Measurements from ENCODE around the gene NXF3.
"Not testable (repeated sequence)": the region's sequence is repeated elsewhere in the genome, so short reads cannot be mapped to it uniquely, and the experiment has no call there.

Gene NXF3

GRCh38 chrX:103063918-103064434, 29.0 kb downstream of the NXF3 start, which contains the start of gene BEX1:
Gene BEX1 (minus strand): TSS chrX:103064171. CDS start chrX:103063274, 897 bp downstream.
- no peak for TF ChIP-seq CTCF (conservative IDR thresholded peaks at IDR 0.05; ENCODE audit: low read depth, low read length)
- peak; percentile 67 for DNase-seq (ENCODE audit: low read depth)
- H3K4me3 ChIP-seq (ENCODE audit: low read depth, low read length): peak within 1 kb of the TSS; percentile 54

- H3K4me3 ChIP-seq (ENCODE audit: low read depth, low read length): peak overlapping the region; percentile 54
- peak; percentile 3 for TF ChIP-seq CTCF (conservative IDR thresholded peaks at IDR 0.05; ENCODE audit: low read depth, low read length)
- DNase-seq (ENCODE audit: low read depth): peak; percentile 54
Measured at GRCh38 chrX:103063191-103063845, 29.6 kb downstream of the NXF3 start.

- DNase-seq (ENCODE audit: low read depth): no peak
- TF ChIP-seq CTCF (conservative IDR thresholded peaks at IDR 0.05; ENCODE audit: low read depth, low read length): no peak
- no peak overlapping the region for H3K4me3 ChIP-seq (ENCODE audit: low read depth, low read length)
Measured at GRCh38 chrX:103061486-103061885, 31.5 kb downstream of the NXF3 start.

GRCh38 chrX:103056902-103057301, 36.0 kb downstream of the NXF3 start:
- H3K4me3 ChIP-seq (ENCODE audit: low read depth, low read length): no peak overlapping the region
- no peak for DNase-seq (ENCODE audit: low read depth)
- no peak for TF ChIP-seq CTCF (conservative IDR thresholded peaks at IDR 0.05; ENCODE audit: low read depth, low read length)

GRCh38 chrX:103052625-103053024, 40.3 kb downstream of the NXF3 start:
- H3K4me3 ChIP-seq (ENCODE audit: low read depth, low read length): no peak overlapping the region
- no peak for DNase-seq (ENCODE audit: low read depth)
- TF ChIP-seq CTCF (conservative IDR thresholded peaks at IDR 0.05; ENCODE audit: low read depth, low read length): no peak

GRCh38 chrX:103051260-103051789, 41.6 kb downstream of the NXF3 start:
- no peak for DNase-seq (ENCODE audit: low read depth)
- TF ChIP-seq CTCF (conservative IDR thresholded peaks at IDR 0.05; ENCODE audit: low read depth, low read length): no peak
- no peak overlapping the region for H3K4me3 ChIP-seq (ENCODE audit: low read depth, low read length)

- DNase-seq (ENCODE audit: low read depth); H3K4me3 ChIP-seq (ENCODE audit: low read depth, low read length): not testable (repeated sequence)
Measured at GRCh38 chrX:103033371-103033770, 59.6 kb downstream of the NXF3 start.
